ENCODE data around the gene UCK1. TPM values are rescaled to one million over a fixed set of nuclear protein-coding genes. Genes with fewer than 3 reads are reported as not detected.

The UCK1 gene
- total RNA-seq, 1 donor from 2014 or later, result 30.7 TPM

DNA sequence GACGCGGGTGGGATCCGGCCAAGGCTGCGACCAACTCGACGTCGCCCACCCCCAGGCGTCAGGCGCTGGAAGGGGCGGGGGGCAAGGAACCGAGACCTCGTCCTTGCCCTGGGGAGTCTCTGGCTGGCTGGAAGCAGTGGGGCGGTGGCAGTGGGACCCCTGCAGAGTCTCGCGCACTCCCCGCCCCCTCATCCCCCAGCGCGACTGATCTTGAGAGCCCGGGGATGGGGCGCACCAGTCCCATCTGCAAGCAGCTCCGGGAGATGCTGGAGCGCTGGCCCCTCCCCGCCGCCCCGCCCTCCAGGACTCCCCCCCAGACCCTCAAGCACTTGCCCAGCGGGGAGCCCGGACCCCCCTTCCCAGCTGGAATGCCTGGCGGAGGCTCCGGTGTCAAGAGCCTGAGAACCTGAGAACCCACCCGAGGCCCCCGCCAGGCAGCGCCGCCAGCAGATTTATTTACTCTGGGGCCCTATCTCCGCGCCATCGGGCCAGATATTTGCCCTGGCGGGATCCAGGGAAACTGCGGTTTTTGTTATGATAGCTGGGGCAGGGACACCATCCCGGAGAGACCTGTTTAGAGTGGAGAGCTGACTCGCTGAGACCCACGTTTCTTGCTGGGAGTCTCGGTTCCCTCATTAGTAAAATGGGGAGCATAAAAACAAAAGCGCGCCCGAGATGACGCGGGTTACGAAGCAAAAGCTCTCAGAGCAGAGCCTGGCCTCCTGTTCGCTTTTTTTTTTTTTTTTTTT is 15.4 kb upstream of the UCK1 start:
- Histone ChIP-seq H3K4me2 (peak overlapping the region; percentile 13), H3K27ac (no peak overlapping the region), H3F3A (ENCODE audit: low read depth) (peaks cover 5% of the 10 kb centered on the region), H3K4me3 (no peak overlapping the region), H3K36me3 (no peaks in the 10 kb centered on the region), H3K9ac (no peak overlapping the region), H3K9me3 (ENCODE audit: low read depth) (peaks cover 13% of the 10 kb centered on the region), H3K79me2 (ENCODE audit: low read depth) (no peaks in the 10 kb centered on the region), H2AFZ (replicated peaks) (no peak overlapping the region), H3K4me1 (no peaks in the 10 kb centered on the region), H3K27me3 (peaks cover 26% of the 10 kb centered on the region), H4K20me1 (ENCODE audit: low read depth) (no peaks in the 10 kb centered on the region)
- peaks cover 22% of the 10 kb centered on the region for H3K27me3 Mint-ChIP-seq (ENCODE audit: insufficient read depth, low read depth)
- H3K4me1 Mint-ChIP-seq, result no peaks in the 10 kb centered on the region
- no peaks in the 10 kb centered on the region for H3K36me3 Mint-ChIP-seq
- DNase-seq (ENCODE audit: low spot score), result no peak
- H3K27ac Mint-ChIP-seq, result no peak overlapping the region
- no peak overlapping the region for H3K4me3 Mint-ChIP-seq
- H3K9me3 Mint-ChIP-seq, result peaks cover 41% of the 10 kb centered on the region
- TF ChIP-seq EZH2phosphoT487 (IDR thresholded peaks at IDR 0.05) (no peak), EZH2 (IDR thresholded peaks at IDR 0.05) (no peak)
- TF ChIP-seq, protein P1, sequence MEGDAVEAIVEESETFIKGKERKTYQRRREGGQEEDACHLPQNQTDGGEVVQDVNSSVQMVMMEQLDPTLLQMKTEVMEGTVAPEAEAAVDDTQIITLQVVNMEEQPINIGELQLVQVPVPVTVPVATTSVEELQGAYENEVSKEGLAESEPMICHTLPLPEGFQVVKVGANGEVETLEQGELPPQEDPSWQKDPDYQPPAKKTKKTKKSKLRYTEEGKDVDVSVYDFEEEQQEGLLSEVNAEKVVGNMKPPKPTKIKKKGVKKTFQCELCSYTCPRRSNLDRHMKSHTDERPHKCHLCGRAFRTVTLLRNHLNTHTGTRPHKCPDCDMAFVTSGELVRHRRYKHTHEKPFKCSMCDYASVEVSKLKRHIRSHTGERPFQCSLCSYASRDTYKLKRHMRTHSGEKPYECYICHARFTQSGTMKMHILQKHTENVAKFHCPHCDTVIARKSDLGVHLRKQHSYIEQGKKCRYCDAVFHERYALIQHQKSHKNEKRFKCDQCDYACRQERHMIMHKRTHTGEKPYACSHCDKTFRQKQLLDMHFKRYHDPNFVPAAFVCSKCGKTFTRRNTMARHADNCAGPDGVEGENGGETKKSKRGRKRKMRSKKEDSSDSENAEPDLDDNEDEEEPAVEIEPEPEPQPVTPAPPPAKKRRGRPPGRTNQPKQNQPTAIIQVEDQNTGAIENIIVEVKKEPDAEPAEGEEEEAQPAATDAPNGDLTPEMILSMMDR (IDR thresholded peaks at IDR 0.05), result no peak

DNA sequence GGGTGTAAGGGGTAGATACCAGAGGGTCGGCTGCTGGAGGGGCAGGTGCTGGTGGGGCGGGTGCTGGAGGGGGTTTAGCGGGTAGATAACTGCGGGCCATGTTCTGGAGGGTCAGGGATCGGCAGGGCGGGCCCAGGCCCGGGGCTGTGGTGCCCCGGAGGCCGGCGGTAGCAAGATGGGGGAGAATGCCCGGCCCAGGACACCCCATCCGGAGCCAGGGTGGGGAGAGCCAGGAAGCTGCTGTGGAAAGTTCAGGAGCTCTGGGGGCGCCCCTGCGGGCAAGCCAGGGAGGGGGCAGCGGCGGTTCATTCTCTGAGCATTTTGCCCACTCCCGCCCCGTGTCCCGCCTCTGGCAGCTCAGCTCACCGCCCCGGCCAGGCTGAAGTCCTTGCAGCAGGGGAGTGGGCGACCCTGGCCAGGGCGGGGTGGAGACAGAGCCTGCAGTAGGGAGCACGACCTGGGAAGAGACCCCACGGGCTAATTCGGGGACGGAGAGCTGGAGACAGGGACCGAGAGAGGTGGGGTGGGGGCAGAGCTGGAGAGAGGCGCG is 14.8 kb upstream of the UCK1 start:
- no peaks in the 10 kb centered on the region for H3K4me1 ChIP-seq
- H3K9ac ChIP-seq, result no peak overlapping the region
- no peaks in the 10 kb centered on the region for H3K79me2 ChIP-seq (ENCODE audit: low read depth)
- Mint-ChIP-seq H3K36me3 (no peaks in the 10 kb centered on the region), H3K4me1 (no peaks in the 10 kb centered on the region), H3K27ac (no peak overlapping the region), H3K27me3 (ENCODE audit: insufficient read depth, low read depth) (peaks cover 21% of the 10 kb centered on the region), H3K4me3 (no peak overlapping the region), H3K9me3 (peaks cover 41% of the 10 kb centered on the region)
- H3K4me2 ChIP-seq, result peak overlapping the region; percentile 13
- TF ChIP-seq EZH2phosphoT487 (IDR thresholded peaks at IDR 0.05) (no peak), EZH2 (IDR thresholded peaks at IDR 0.05) (no peak)
- TF ChIP-seq, protein P1 (IDR thresholded peaks at IDR 0.05), result no peak
- no peak overlapping the region for H3K4me3 ChIP-seq
- no peaks in the 10 kb centered on the region for H3K36me3 ChIP-seq
- H3K9me3 ChIP-seq (ENCODE audit: low read depth), result peaks cover 13% of the 10 kb centered on the region
- peaks cover 26% of the 10 kb centered on the region for H3K27me3 ChIP-seq
- H4K20me1 ChIP-seq (ENCODE audit: low read depth), result no peaks in the 10 kb centered on the region
- no peak for DNase-seq (ENCODE audit: low spot score)
- peaks cover 5% of the 10 kb centered on the region for H3F3A ChIP-seq (ENCODE audit: low read depth)
- H2AFZ ChIP-seq (replicated peaks), result no peak overlapping the region
- H3K27ac ChIP-seq, result no peak overlapping the region

DNA sequence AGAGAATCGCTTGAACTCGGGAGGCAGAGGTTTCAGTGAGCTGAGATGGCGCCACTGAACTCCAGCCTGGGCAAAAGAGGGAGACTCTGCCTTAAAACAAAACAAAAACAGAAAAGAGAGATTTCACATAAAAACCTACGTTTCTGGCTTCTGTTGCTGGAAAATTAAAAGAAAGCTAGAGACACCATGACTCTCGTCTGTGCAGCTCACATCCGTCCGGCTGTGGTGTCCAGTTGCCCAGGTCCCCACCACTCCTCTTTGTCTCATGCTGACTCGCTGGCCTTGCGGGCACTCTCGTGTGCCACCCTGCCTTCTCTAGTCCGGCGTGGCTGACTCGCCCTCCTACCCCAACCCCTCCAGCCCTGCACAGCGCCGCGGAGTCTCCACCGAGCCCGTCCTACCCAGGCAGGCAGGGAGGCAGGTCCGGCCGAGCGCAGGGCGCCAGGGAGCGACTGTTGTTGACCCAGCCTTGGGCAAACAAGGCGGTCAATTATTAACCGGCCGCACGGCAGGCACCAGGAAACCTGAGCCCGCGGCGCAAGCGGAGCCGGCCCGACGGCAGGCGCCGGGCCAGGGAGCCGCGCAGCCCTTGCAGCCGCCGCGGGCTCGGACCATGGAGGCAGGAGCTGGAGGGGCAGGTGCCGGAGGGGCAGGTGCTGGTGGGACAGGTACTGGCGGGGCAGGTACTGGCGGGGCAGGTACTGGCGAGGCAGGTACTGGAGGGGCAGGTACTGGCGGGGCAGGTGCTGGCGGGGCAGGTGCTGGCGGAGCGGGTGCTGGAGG is 14.1 kb upstream of the UCK1 start, which contains the start of gene PRRT1B:
PRRT1B (plus strand) TSS at position 521 of the 783 bp plus-strand sequence; CDS start at position 614, 93 bp downstream.
- H3K4me3 Mint-ChIP-seq, result peak within 1 kb of the TSS; percentile 35

More for the DNA sequence above, 14.1 kb upstream of the UCK1 start, which contains the start of gene PRRT1B:
- no peaks in the 10 kb centered on the region for H3K79me2 ChIP-seq (ENCODE audit: low read depth)
- H4K20me1 ChIP-seq (ENCODE audit: low read depth), result no peaks in the 10 kb centered on the region
- H3K27ac ChIP-seq, result no peak within 1 kb of the TSS
- H3K4me1 Mint-ChIP-seq, result no peaks in the 10 kb centered on the region
- no peaks in the 10 kb centered on the region for H3K36me3 Mint-ChIP-seq
- peaks cover 26% of the 10 kb centered on the region for H3K27me3 ChIP-seq
- no peaks in the 10 kb centered on the region for H3K36me3 ChIP-seq
- H3K9ac ChIP-seq, result no peak within 1 kb of the TSS
- peaks cover 21% of the 10 kb centered on the region for H3K27me3 Mint-ChIP-seq (ENCODE audit: insufficient read depth, low read depth)
- H3F3A ChIP-seq (ENCODE audit: low read depth), result peaks cover 5% of the 10 kb centered on the region
- H3K4me3 ChIP-seq, result no peak within 1 kb of the TSS
- H3K4me2 ChIP-seq, result peak within 1 kb of the TSS; percentile 13
- no peak for DNase-seq (ENCODE audit: low spot score)
- no peaks in the 10 kb centered on the region for H3K4me1 ChIP-seq
- H3K9me3 Mint-ChIP-seq, result peaks cover 41% of the 10 kb centered on the region
- peaks cover 13% of the 10 kb centered on the region for H3K9me3 ChIP-seq (ENCODE audit: low read depth)
- TF ChIP-seq EZH2 (IDR thresholded peaks at IDR 0.05), result no peak
- TF ChIP-seq, protein P1 (IDR thresholded peaks at IDR 0.05), result no peak
- TF ChIP-seq EZH2phosphoT487 (IDR thresholded peaks at IDR 0.05), result no peak
- H3K27ac Mint-ChIP-seq, result no peak within 1 kb of the TSS
- H2AFZ ChIP-seq (replicated peaks), result no peak within 1 kb of the TSS
